NOMO-1 treated with DMSO at 0.1 percent for 48 hours (cell line): ENCODE results near the gene NEXN.
"Not testable (repeated sequence)": the region's sequence is repeated elsewhere in the genome, so short reads cannot be mapped to it uniquely, and the experiment has no call there.

Source experiments
- DNase-seq: peaks from one replicate; lab custom pipeline; 2025; ENCODE audit not compliant: unreplicated experiment; lab: John Stamatoyannopoulos, UW

The NEXN gene

GRCh38 chr1:77958850-77959249, 70.4 kb downstream of the NEXN start:
- no peak for DNase-seq

- DNase-seq = no peak
These were observed 73.0 kb downstream of the NEXN start for GRCh38 chr1:77961392-77961791.

- no peak for DNase-seq
These were observed 77.9 kb downstream of the NEXN start for GRCh38 chr1:77966291-77966690.

GRCh38 chr1:77970192-77970591, 81.8 kb downstream of the NEXN start:
- no peak for DNase-seq

- no peak for DNase-seq
These were observed 83.7 kb downstream of the NEXN start for GRCh38 chr1:77972080-77972479.

- no peak for DNase-seq
These were observed 87.0 kb downstream of the NEXN start for GRCh38 chr1:77975386-77975785.

- no peak for DNase-seq
These were observed 87.5 kb downstream of the NEXN start for GRCh38 chr1:77975907-77976306.

- no peak for DNase-seq
These were observed 88.1 kb downstream of the NEXN start for GRCh38 chr1:77976433-77977076.

GRCh38 chr1:77977989-77978292, 89.5 kb downstream of the NEXN start:
- DNase-seq = no peak

GRCh38 chr1:77978293-77978968, 90.0 kb downstream of the NEXN start:
- DNase-seq = peak; percentile 96

GRCh38 chr1:77978969-77979876, 90.8 kb downstream of the NEXN start, which contains the start of gene FUBP1:
FUBP1 (minus strand) TSS chr1:77979072; CDS start chr1:77979004, 68 bp downstream.
- peak; percentile 98 for DNase-seq

GRCh38 chr1:77983352-77983996, 95.0 kb downstream of the NEXN start:
- not testable (repeated sequence) for DNase-seq

GRCh38 chr1:77983997-77984355, 95.6 kb downstream of the NEXN start:
- DNase-seq = no peak

GRCh38 chr1:77984629-77985028, 96.2 kb downstream of the NEXN start:
- DNase-seq = no peak

GRCh38 chr1:77986810-77987209, 98.4 kb downstream of the NEXN start:
- DNase-seq = no peak

- DNase-seq = no peak
These were observed 99.5 kb downstream of the NEXN start for GRCh38 chr1:77987919-77988318.

- no peak for DNase-seq
These were observed 101.3 kb downstream of the NEXN start for GRCh38 chr1:77989744-77990143.

GRCh38 chr1:77990629-77991204, 102.3 kb downstream of the NEXN start:
- DNase-seq = no peak

- no peak for DNase-seq
These were observed 103.2 kb downstream of the NEXN start for GRCh38 chr1:77991638-77992037.
